Measurements from ENCODE around the gene CLCA2.
A peak's percentile ranks its signal among the peaks of the same experiment; 100 is the strongest.

CLCA2 gene

GRCh38 chr1:86394416-86394815, 29.6 kb upstream of the CLCA2 start:
- TF ChIP-seq ZNF565 (CRISPR knock-in tag; conservative IDR thresholded peaks at IDR 0.05; ENCODE audit: low read depth) (no peak), TCF4 (CRISPR knock-in tag; IDR thresholded peaks at IDR 0.05; ENCODE audit: borderline replicate concordance) (no peak), ISL1 (CRISPR knock-in tag; IDR thresholded peaks at IDR 0.05) (no peak), CSRNP3 (CRISPR knock-in tag; IDR thresholded peaks at IDR 0.05) (no peak), PPARA (CRISPR knock-in tag; IDR thresholded peaks at IDR 0.05; ENCODE audit: borderline replicate concordance) (no peak), TOX (CRISPR knock-in tag; IDR thresholded peaks at IDR 0.05; ENCODE audit: borderline replicate concordance) (no peak), ZNF8 (CRISPR knock-in tag; IDR thresholded peaks at IDR 0.05) (no peak), ZFP30 (CRISPR knock-in tag; IDR thresholded peaks at IDR 0.05) (no peak), TSHZ2 (CRISPR knock-in tag; IDR thresholded peaks at IDR 0.05) (no peak), ZNF70 (CRISPR knock-in tag; IDR thresholded peaks at IDR 0.05) (no peak), POU6F1 (CRISPR knock-in tag; IDR thresholded peaks at IDR 0.05; ENCODE audit: borderline replicate concordance, low read depth) (no peak), GLIS3 (CRISPR knock-in tag; IDR thresholded peaks at IDR 0.05) (no peak), PATZ1 (CRISPR knock-in tag; IDR thresholded peaks at IDR 0.05; ENCODE audit: borderline replicate concordance) (no peak), SNAI2 (CRISPR knock-in tag; IDR thresholded peaks at IDR 0.05) (no peak), RARB (CRISPR knock-in tag; IDR thresholded peaks at IDR 0.05) (no peak), ZFP3 (CRISPR knock-in tag; IDR thresholded peaks at IDR 0.05) (no peak), OSR1 (CRISPR knock-in tag; IDR thresholded peaks at IDR 0.05) (no peak), CSDC2 (CRISPR knock-in tag; IDR thresholded peaks at IDR 0.05) (no peak), BACH2 (CRISPR knock-in tag; IDR thresholded peaks at IDR 0.05; ENCODE audit: borderline replicate concordance) (no peak)
- no peak for ATAC-seq

- ATAC-seq: peak; percentile 100
- TF ChIP-seq ZFP30 (CRISPR knock-in tag; IDR thresholded peaks at IDR 0.05) (no peak), GLIS3 (CRISPR knock-in tag; IDR thresholded peaks at IDR 0.05) (no peak), CSDC2 (CRISPR knock-in tag; IDR thresholded peaks at IDR 0.05) (no peak), RARB (CRISPR knock-in tag; IDR thresholded peaks at IDR 0.05) (no peak), ISL1 (CRISPR knock-in tag; IDR thresholded peaks at IDR 0.05) (no peak), ARNTL (CRISPR knock-in tag; IDR thresholded peaks at IDR 0.05; ENCODE audit: borderline replicate concordance, low read depth) (no peak), TOX (CRISPR knock-in tag; IDR thresholded peaks at IDR 0.05; ENCODE audit: borderline replicate concordance) (no peak), SNAI2 (CRISPR knock-in tag; IDR thresholded peaks at IDR 0.05) (no peak), ESRRG (CRISPR knock-in tag; IDR thresholded peaks at IDR 0.05) (no peak), CREB5 (CRISPR knock-in tag; IDR thresholded peaks at IDR 0.05; ENCODE audit: low read depth) (no peak), PATZ1 (CRISPR knock-in tag; IDR thresholded peaks at IDR 0.05; ENCODE audit: borderline replicate concordance) (no peak), TCF4 (CRISPR knock-in tag; IDR thresholded peaks at IDR 0.05; ENCODE audit: borderline replicate concordance) (no peak), POU6F1 (CRISPR knock-in tag; IDR thresholded peaks at IDR 0.05; ENCODE audit: borderline replicate concordance, low read depth) (no peak), ZNF70 (CRISPR knock-in tag; IDR thresholded peaks at IDR 0.05) (no peak), ZFP3 (CRISPR knock-in tag; IDR thresholded peaks at IDR 0.05) (no peak), BACH2 (CRISPR knock-in tag; IDR thresholded peaks at IDR 0.05; ENCODE audit: borderline replicate concordance) (no peak), ZC3H10 (CRISPR knock-in tag; IDR thresholded peaks at IDR 0.05) (no peak), ZNF565 (CRISPR knock-in tag; conservative IDR thresholded peaks at IDR 0.05; ENCODE audit: low read depth) (no peak), CSRNP3 (CRISPR knock-in tag; IDR thresholded peaks at IDR 0.05) (no peak)
Measured at GRCh38 chr1:86395751-86396497, 28.0 kb upstream of the CLCA2 start, which contains the start of gene ODF2L. Gene ODF2L, minus strand, starts transcription at chr1:86396323. Its CDS starts 9,296 bp downstream, at chr1:86387027.

Data from SK-N-SH treated with all-trans-retinoic acid at 6 μM for 48 hours (cell line).